ENCODE measurements around the gene ERH. TPM values are rescaled to one million over a fixed set of nuclear protein-coding genes. Genes with fewer than 3 reads are reported as not detected.
A peak's percentile ranks its signal among the peaks of the same experiment; 100 is the strongest.

Gene ERH
- total and polyA plus RNA-seq, 2 donors (not counting 1 experiment from before 2014, with no cell fraction given) = 29.3 to 169 TPM

- intact Hi-C loops (cut with micrococcal nuclease) = no loop called here
- Mint-ChIP-seq H3K9me3 (ENCODE audit: insufficient read depth) (no peaks in the 10 kb centered on the region), H3K4me1 (peaks cover 56% of the 10 kb centered on the region), H3K4me3 (peak overlapping the region; percentile 81), H3K27ac (peak overlapping the region; percentile 94), H3K27me3 (no peaks in the 10 kb centered on the region)
- peaks cover 32 to 48% of the 10 kb centered on the region in 2 donors for H3K4me1 ChIP-seq (ENCODE audit: control insufficient read depth in 2 of 2, insufficient read depth in 2 of 2, low read length in 2 of 2)
- no peak overlapping the region for H3K9ac ChIP-seq (ENCODE audit: low read length)
- DNase-seq = no peak
- no peaks in the 10 kb centered on the region for H3K36me3 ChIP-seq (replicated peaks in 1 of 2; ENCODE audit: control extremely low read depth in 1 of 2, control insufficient read depth in 1 of 2, extremely low read depth in 1 of 2, insufficient read depth in 2 of 2, low read length in 1 of 2)
- ATAC-seq (ENCODE audit: low read depth) = no peak
- no peak for TF ChIP-seq EZH2 (IDR thresholded peaks at IDR 0.05; ENCODE audit: borderline replicate concordance, insufficient read depth, low read depth, low read length, poor library complexity, severe bottlenecking)
- no peak for TF ChIP-seq CTCF (IDR thresholded peaks at IDR 0.05)
- H2AFZ ChIP-seq (ENCODE audit: insufficient read depth, low read depth, low read length, poor library complexity, severe bottlenecking) = peak overlapping the region; percentile 79
- no peaks in the 10 kb centered on the region for H3K79me2 ChIP-seq (ENCODE audit: control insufficient read depth, insufficient read depth, low read length)
- ChIA-PET POLR2A (interaction anchor here (1.3 kb wide), 1 partner anchor 42 kb away, joined by 8 read pairs; the partner anchor contains the start of genes ERH and SLC39A9), CTCF (interaction anchor here (0.6 kb wide), 1 partner anchor 568 kb away, joined by 4 read pairs; no protein-coding TSS in a partner anchor)
- H3K9me3 ChIP-seq (ENCODE audit: control extremely low read depth in 1 of 3, control insufficient read depth in 2 of 3, insufficient read depth in 1 of 3, low read length in 2 of 3) = no peaks in the 10 kb centered on the region
- peak overlapping the region in 1 of 2 donors; percentile 93 for H3K27ac ChIP-seq (ENCODE audit: low read length in 2 of 2)
- 89% methylated on average over 6 of the region's 6 CpGs for WGBS (ENCODE audit: insufficient coverage)
- H3K27me3 ChIP-seq (replicated peaks in 1 of 4; ENCODE audit: control extremely low read depth in 1 of 4, control insufficient read depth in 3 of 4, insufficient read depth in 4 of 4, low read length in 3 of 4) = no peaks in the 10 kb centered on the region
- H3K4me3 ChIP-seq (ENCODE audit: control extremely low read depth in 1 of 5, extremely low read depth in 1 of 5, insufficient read depth in 1 of 5, low read depth in 2 of 5, low read length in 4 of 5) = no peak overlapping the region
- peak overlapping the region; percentile 72 for H3K4me2 ChIP-seq (replicated peaks; ENCODE audit: low read depth, low read length, poor library complexity, severe bottlenecking)
- no peaks in the 10 kb centered on the region for H4K20me1 ChIP-seq (ENCODE audit: control insufficient read depth, insufficient read depth, low read length, poor library complexity, severe bottlenecking)
Observed at GRCh38 chr14:69355607-69356281, 42.4 kb downstream of the ERH start.

DNA sequence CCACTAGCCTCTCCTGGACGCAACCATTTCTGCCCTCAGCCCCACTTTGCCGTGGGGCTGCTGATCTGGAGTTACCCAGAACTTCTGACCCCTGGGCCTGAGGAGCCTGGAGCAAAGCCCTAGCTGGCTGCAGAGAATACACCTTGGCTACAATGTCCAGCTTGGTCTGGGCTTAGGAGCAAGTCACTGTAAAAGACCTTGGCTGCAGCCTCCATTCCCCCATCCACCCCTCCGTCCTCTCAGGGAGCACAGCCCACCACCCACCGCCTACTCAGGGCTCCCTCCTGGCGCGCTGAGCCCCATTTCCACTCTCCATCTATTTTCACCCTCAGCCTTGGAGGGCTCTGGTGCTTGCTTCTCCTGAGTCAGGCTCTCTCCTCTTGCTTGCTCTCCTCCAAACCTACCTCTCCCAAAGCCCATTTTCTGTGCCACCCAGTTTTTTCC lies 42.9 kb downstream of the ERH start:
- no peak for TF ChIP-seq CTCF (IDR thresholded peaks at IDR 0.05)
- TF ChIP-seq EZH2 (IDR thresholded peaks at IDR 0.05; ENCODE audit: borderline replicate concordance, insufficient read depth, low read depth, low read length, poor library complexity, severe bottlenecking) = no peak
- Histone ChIP-seq H3K9me3 (ENCODE audit: control extremely low read depth in 1 of 3, control insufficient read depth in 2 of 3, insufficient read depth in 1 of 3, low read length in 2 of 3) (no peaks in the 10 kb centered on the region), H3K79me2 (ENCODE audit: control insufficient read depth, insufficient read depth, low read length) (no peaks in the 10 kb centered on the region), H3K9ac (ENCODE audit: low read length) (peak overlapping the region; percentile 53), H2AFZ (ENCODE audit: insufficient read depth, low read depth, low read length, poor library complexity, severe bottlenecking) (peak overlapping the region; percentile 79), H3K4me1 (ENCODE audit: control insufficient read depth in 2 of 2, insufficient read depth in 2 of 2, low read length in 2 of 2) (peaks cover 27 to 45% of the 10 kb centered on the region in 2 donors), H3K27me3 (replicated peaks in 1 of 4; ENCODE audit: control extremely low read depth in 1 of 4, control insufficient read depth in 3 of 4, insufficient read depth in 4 of 4, low read length in 3 of 4) (no peaks in the 10 kb centered on the region), H3K4me3 (ENCODE audit: control extremely low read depth in 1 of 5, extremely low read depth in 1 of 5, insufficient read depth in 1 of 5, low read depth in 2 of 5, low read length in 4 of 5) (no peak overlapping the region), H4K20me1 (ENCODE audit: control insufficient read depth, insufficient read depth, low read length, poor library complexity, severe bottlenecking) (no peaks in the 10 kb centered on the region), H3K36me3 (replicated peaks in 1 of 2; ENCODE audit: control extremely low read depth in 1 of 2, control insufficient read depth in 1 of 2, extremely low read depth in 1 of 2, insufficient read depth in 2 of 2, low read length in 1 of 2) (no peaks in the 10 kb centered on the region), H3K27ac (ENCODE audit: low read length in 2 of 2) (peak overlapping the region; percentile 87 to 93), H3K4me2 (replicated peaks; ENCODE audit: low read depth, low read length, poor library complexity, severe bottlenecking) (peak overlapping the region; percentile 72)
- peaks cover 50% of the 10 kb centered on the region for H3K4me1 Mint-ChIP-seq
- H3K27me3 Mint-ChIP-seq = no peaks in the 10 kb centered on the region
- no peak for ATAC-seq (ENCODE audit: low read depth)
- ChIA-PET POLR2A (interaction anchor here (1.0 to 1.3 kb wide), 2 partner anchors 10 to 43 kb away, joined by 5 to 8 read pairs; partner anchors contain the start of genes ERH and SLC39A9), CTCF (interaction anchor here (1.0 kb wide), 2 partner anchors 11 to 42 kb away, joined by 3 read pairs; partner anchors contain the start of gene ERH)
- peak overlapping the region; percentile 94 for H3K27ac Mint-ChIP-seq
- H3K4me3 Mint-ChIP-seq = peak overlapping the region; percentile 81
- no peak for DNase-seq
- intact Hi-C loops (cut with micrococcal nuclease) = no loop called here
- WGBS (ENCODE audit: insufficient coverage) = 81% methylated on average over 6 of the region's 6 CpGs
- H3K9me3 Mint-ChIP-seq (ENCODE audit: insufficient read depth) = no peaks in the 10 kb centered on the region
